Islet of Langerhans (tissue), 1 donor: ENCODE data around the gene ABL1.
"Not testable (repeated sequence)": the region's sequence is repeated elsewhere in the genome, so short reads cannot be mapped to it uniquely, and the experiment has no call there.

Experiments used
- FAIRE-seq: peaks from one replicate; lab custom pipeline; 2011; peaks lifted over from hg19 to GRCh38; lab: Jason Lieb, UNC

ABL1 gene

GRCh38 chr9:130834371-130835336, at the start of gene ABL1:
Gene ABL1, plus strand, starts transcription at chr9:130835254. Its CDS starts 193 bp downstream, at chr9:130835447.
- no peak for FAIRE-seq

DNA sequence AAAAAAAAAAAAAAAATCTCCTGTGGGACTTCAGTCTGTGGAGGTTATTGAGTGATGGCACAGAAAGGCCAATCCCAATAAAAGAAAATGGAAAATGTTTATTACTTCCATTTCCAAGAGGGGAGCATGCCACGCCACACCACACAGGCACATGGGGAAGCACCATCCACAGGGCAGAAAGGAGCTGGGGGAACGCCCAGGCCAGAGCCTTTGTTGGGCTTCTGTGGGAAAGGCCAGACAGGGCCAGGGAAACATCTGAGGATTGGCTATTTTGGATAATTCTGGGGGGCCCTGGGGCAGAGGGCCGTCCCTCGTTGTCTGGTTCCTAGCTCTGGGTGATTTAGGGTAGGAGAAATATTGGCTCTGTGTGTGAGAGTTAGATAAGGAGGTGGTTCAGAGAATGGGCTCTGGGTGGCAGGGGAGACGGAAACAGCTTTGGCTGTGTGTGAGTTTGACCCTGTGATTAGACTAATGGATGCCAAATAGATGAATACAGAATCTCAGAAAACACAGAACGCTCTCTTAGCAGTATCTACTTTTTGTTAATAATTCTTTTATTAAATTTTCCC, 49.0 kb upstream of the ABL1 start:
- no peak for FAIRE-seq

DNA sequence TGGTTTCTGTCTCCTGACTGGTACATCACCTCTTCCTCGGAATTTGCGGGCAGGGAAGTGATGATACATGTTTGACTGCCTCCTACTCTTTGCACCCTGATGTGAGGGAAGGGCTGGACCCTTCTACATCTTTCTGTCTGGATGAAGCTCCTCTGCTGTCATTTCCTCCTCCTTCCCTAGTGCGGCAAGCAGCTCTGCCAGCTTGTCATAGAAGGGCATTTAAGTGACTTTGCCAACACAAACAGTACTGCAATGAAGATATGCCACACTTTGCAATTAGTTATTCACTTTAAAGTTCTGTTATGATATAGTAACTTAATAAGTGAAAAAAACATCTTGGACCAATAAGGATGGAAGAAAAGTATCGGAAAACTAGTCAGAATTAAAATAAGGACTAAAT, 48.5 kb upstream of the ABL1 start:
- no peak for FAIRE-seq

GRCh38 chr9:130789747-130790672, 45.0 kb upstream of the ABL1 start:
- no peak for FAIRE-seq

GRCh38 chr9:130791303-130791894, 43.7 kb upstream of the ABL1 start:
- FAIRE-seq = no peak

- no peak for FAIRE-seq
These were observed 41.5 kb upstream of the ABL1 start for GRCh38 chr9:130793589-130793988.

- not testable (repeated sequence) for FAIRE-seq
These were observed 41.0 kb upstream of the ABL1 start for GRCh38 chr9:130794021-130794420.

- FAIRE-seq = peak; percentile 30
These were observed 40.6 kb upstream of the ABL1 start for GRCh38 chr9:130794423-130794822.

- no peak for FAIRE-seq
These were observed 40.0 kb upstream of the ABL1 start for GRCh38 chr9:130794923-130795495.

DNA sequence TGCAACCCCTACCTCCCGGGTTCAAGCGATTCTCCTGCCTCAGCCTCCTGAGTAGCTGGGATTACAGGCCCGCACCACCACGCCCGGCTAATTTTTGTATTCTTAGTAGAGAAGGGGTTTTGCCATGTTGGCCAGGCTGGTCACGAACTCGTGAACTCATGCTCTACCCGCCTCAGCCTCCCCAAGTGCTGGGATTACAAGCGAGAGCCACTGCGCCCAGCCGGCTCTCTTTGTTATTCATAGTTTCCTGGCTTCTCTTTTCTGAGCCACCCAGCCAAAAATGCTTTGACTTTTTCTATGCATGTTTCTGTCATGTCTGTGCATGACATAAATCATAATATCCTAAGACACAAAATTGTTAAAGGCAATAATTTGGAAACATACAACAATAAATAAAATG, 31.9 kb upstream of the ABL1 start:
- FAIRE-seq = not testable (repeated sequence)

- FAIRE-seq = no peak
These were observed 29.3 kb upstream of the ABL1 start for GRCh38 chr9:130805510-130806326.

GRCh38 chr9:130806327-130806716, 28.7 kb upstream of the ABL1 start:
- FAIRE-seq = no peak

- FAIRE-seq = no peak
These were observed 24.4 kb upstream of the ABL1 start for GRCh38 chr9:130810609-130811136.

DNA sequence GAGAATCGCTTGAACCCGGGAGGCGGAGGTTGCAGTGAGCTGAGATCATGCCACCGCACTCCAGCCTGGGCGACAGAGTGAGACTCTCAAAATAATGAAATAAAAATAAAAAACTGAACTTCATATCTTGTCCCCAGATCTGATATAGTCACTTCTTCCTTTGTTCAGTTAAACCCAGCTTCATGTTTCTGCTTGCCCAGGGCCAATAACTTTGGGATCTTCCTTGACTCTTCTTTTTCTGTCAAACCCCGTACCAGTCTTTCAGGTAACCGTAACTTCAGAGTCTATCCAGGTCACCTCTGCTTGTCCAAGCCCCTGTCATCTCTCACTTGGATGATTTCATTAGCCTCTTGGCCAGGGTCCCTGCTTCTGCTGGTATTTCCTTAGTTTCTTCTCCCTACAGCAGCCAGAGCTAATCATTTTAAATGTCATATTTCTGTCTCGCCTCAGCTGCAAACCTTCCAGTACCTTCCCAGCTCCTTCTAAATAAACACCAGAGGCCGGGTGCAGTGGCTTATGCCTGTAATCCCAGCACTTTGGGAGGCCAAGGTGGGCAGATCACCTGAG, 19.7 kb upstream of the ABL1 start:
- FAIRE-seq = no peak

DNA sequence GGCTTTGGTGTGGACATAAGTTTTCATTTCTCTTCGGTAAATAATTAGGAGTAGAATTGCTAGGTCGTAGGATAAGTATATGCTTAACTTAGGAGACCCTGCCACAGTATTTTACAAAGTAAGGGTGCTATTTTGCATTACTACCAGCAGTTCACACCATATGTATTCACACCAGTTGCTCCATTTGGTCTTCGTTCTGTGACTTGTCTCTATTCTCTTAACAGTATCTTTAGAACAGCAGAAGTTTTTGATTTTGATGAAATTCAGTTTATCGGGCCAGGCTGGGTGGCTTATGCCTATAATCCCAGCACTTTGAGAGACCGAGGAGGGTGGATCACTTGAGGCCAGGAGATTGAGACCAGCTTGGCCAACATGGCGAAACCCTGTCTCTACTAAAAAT, 17.1 kb upstream of the ABL1 start:
- no peak for FAIRE-seq

DNA sequence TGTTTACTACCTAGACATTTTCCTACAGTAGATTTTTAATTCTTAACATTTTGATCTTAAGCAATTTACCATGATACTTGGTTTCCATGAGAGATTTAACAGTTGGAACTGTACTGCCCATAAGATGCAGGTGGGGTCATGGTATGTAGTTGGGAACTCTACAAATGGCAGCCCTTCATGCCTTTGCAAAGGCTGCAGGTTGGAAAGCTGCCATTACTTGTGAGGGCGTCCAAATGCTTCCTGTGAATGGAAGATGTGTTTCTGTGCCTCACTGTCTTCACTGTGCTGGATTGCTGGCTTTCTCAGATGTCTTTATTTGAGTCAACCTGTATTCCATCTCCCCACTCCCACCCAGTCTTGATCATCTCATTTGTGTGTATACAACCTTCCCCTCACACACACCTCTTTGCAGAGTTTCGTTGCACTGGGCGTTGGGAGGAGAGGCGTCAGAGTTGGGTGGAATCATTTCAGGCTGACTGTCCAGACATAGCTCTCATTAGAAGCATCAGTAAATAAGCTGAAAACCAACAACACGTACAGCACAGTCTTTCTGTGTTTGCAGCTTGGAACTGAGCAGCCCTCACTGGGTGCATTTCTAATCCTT, 14.8 kb upstream of the ABL1 start:
- FAIRE-seq = no peak

DNA sequence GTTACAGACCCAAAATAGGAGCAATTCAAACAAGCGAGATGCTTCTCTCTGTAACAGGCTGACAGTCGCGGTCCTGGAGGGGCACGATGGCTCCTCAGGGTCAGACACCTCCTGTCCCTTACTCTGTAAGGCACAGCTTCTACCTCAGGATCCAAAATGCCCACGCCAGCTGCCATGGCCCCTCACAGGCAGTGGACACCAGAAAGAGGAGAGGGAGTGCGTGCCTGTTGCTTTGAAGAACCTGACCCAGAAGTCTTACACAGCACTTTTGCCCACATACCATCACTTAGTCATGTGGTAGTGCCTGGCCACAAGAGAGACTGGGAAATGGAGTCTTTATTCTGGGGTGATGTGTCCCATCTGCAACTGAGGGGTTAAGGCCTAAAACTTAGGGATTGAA, 11.6 kb upstream of the ABL1 start:
- no peak for FAIRE-seq

- FAIRE-seq = no peak
These were observed 11.0 kb upstream of the ABL1 start for GRCh38 chr9:130824079-130824478.

DNA sequence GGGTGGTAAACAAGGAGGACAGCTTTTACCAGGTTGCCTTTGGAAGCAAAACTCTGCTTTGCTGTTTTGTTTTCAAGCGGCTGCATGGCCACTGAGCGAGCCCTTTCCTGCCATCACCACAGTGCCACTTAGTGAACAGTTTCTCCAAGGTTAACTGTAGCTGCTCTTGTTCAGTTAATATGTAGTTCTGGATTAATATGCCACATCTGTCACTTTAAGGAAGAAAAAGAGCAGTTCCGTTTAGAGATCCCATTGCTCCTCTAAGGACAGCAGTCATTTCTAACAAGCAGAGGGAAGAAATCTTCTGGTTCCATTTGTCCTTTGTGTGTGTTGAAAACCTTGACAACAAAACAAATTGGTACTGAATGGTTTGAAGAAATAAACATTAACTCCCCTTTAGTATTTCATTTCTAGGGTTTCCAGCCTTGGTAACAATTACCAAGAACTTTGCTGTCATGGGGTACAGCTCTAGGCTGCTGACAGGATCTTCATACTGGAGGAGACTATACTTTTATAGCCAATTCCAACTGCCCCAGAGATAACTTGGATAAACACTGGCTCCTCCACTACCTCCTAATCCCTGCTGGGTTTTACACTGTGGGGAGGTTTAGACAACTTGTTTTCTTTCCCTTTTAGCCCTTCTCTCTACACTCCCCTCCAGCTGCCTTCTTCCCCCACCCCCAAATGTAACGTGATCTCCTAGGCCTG, 10.3 kb upstream of the ABL1 start:
- peak; percentile 62 for FAIRE-seq
